Vagina (tissue), 2 donors: Measurements from ENCODE around the gene CHD5.

Source experiments
- CTCF ChIP-seq, 3 experiments: fragments of 450-650 bp in 2 of 3; fragments of 200-600 bp in 1 of 3; sonication (generic) in 1 of 3; IDR thresholded peaks; one replicate each; pipeline ENCODE4 v1.5.1; 2017 to 2019; ENCODE audit warnings: antibody characterized with exemption in 3 of 3, mild to moderate bottlenecking in 2 of 3, moderate library complexity in 2 of 3
- POLR2A ChIP-seq, 2 donors: fragments of 450-650 bp; IDR thresholded peaks; one replicate each; pipeline ENCODE4 v1.6.1; 2017; ENCODE audit warnings: antibody characterized with exemption in 2 of 2, mild to moderate bottlenecking in 2 of 2, moderate library complexity in 2 of 2

- TF ChIP-seq CTCF (IDR thresholded peaks at IDR 0.05) (no peak), POLR2A (IDR thresholded peaks at IDR 0.05) (no peak)
These were observed 114.8 kb downstream of the CHD5 start for GRCh38 chr1:6065093-6065858.
